Breast epithelium (tissue), 3 donors: ENCODE measurements around the gene SYNGR1.

ENCODE experiments used
- POLR2A ChIP-seq: fragments of 450-650 bp; IDR thresholded peaks from one replicate; pipeline ENCODE4 v1.6.1; 2016; ENCODE audit warnings: antibody characterized with exemption, mild to moderate bottlenecking, moderate library complexity
- POLR2AphosphoS5 ChIP-seq, 3 donors: sonication (generic); formaldehyde crosslinking; IDR thresholded peaks; one replicate each; pipeline ENCODE4 v1.6.1; 2017; ENCODE audit warnings: antibody characterized with exemption in 3 of 3
- TF ChIP-seq, protein P1 (sequence below), 3 donors: fragments of 450-650 bp; IDR thresholded peaks; one replicate each; pipeline ENCODE4 v1.5.1; 2016 to 2017; ENCODE audit warnings: antibody characterized with exemption in 3 of 3, mild to moderate bottlenecking in 3 of 3, moderate library complexity in 3 of 3

DNA sequence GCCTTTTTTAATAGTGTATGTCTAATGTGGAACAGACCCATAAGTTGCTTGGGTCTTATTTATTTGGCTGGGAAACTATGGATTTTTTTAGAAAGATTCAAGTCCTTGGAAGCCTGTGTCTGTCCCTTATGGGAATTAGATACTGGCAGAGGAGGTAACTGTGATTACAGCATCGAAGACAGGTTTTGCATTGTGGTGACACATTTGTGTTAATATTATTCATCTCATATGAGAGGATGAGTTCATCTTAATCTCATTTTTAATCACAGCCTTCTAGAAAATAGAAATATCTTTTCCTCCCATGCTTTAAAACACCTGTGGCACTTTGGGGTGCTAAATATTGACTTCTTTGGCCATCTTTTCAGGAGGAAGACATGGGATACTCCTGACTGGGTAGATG, 59.0 kb downstream of the SYNGR1 start:
- TF ChIP-seq, protein P1, sequence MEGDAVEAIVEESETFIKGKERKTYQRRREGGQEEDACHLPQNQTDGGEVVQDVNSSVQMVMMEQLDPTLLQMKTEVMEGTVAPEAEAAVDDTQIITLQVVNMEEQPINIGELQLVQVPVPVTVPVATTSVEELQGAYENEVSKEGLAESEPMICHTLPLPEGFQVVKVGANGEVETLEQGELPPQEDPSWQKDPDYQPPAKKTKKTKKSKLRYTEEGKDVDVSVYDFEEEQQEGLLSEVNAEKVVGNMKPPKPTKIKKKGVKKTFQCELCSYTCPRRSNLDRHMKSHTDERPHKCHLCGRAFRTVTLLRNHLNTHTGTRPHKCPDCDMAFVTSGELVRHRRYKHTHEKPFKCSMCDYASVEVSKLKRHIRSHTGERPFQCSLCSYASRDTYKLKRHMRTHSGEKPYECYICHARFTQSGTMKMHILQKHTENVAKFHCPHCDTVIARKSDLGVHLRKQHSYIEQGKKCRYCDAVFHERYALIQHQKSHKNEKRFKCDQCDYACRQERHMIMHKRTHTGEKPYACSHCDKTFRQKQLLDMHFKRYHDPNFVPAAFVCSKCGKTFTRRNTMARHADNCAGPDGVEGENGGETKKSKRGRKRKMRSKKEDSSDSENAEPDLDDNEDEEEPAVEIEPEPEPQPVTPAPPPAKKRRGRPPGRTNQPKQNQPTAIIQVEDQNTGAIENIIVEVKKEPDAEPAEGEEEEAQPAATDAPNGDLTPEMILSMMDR (IDR thresholded peaks at IDR 0.05), result no peak
- no peak for TF ChIP-seq POLR2A
- TF ChIP-seq POLR2AphosphoS5 (IDR thresholded peaks at IDR 0.05), result no peak
